Peyer's patch (tissue), 4 donors: Measurements from ENCODE around the gene SH3BP1. TPM values are rescaled to one million over a fixed set of nuclear protein-coding genes. Genes with fewer than 3 reads are reported as not detected.
"Not testable (repeated sequence)": the region's sequence is repeated elsewhere in the genome, so short reads cannot be mapped to it uniquely, and the experiment has no call there.

Source experiments
- DNase-seq, 3 donors: peaks; one replicate each; pipeline ENCODE4 v3.0.0-alpha.2; 2017 to 2019
- H3K27ac ChIP-seq, 4 donors: fragments of 200-600 bp; sonication (generic); one replicate each; pipeline ENCODE4 v1.5.1; 2016 to 2019
- H3K27me3 ChIP-seq, 2 donors: fragments of 200-600 bp; sonication (generic); one replicate each; pipeline ENCODE4 v1.5.1; 2019
- H3K36me3 ChIP-seq, 3 donors: fragments of 200-600 bp; sonication (generic); one replicate each; pipeline ENCODE4 v1.5.1; 2016 to 2019
- H3K4me1 ChIP-seq, 4 donors: fragments of 200-600 bp; sonication (generic); one replicate each; pipeline ENCODE4 v1.5.1; 2016 to 2019
- H3K4me3 ChIP-seq, 4 donors: fragments of 200-600 bp; sonication (generic); 1 replicate in 3 of 4; 2 replicates in 1 of 4; pipeline ENCODE4 v1.5.1; 2016 to 2019; ENCODE audit warnings: mild to moderate bottlenecking in 1 of 4
- H3K9me3 ChIP-seq, 4 donors: fragments of 200-600 bp; sonication (generic); one replicate each; pipeline ENCODE4 v1.5.1; 2016 to 2019; ENCODE audit warnings: mild to moderate bottlenecking in 1 of 4
- POLR2A ChIP-seq, 2 donors: fragments of 450-650 bp; IDR thresholded peaks; one replicate each; pipeline ENCODE4 v1.5.1; 2017; ENCODE audit warnings: antibody characterized with exemption in 2 of 2, mild to moderate bottlenecking in 2 of 2, moderate library complexity in 2 of 2
- total RNA-seq, 4 donors: library from RNA; depleted of rRNA; stranded (reverse); fragments of >200 nt; gene quantifications; one replicate each; pipeline ENCODE4 v1.1.0, GENCODE V29; 2016
- TF ChIP-seq, protein P1 (sequence below), 6 experiments: fragments of 450-650 bp in 4 of 6; fragments of 200-600 bp in 2 of 6; sonication (generic) in 1 of 6; IDR thresholded peaks; one replicate each; pipeline ENCODE4 v1.5.1; 2017 to 2019; ENCODE audit warnings: antibody characterized with exemption in 6 of 6, mild to moderate bottlenecking in 3 of 6, moderate library complexity in 1 of 6

SH3BP1 gene
- total RNA-seq, 4 donors from 2014 or later, result 55.0 to 135 (median 71.8) TPM

DNA sequence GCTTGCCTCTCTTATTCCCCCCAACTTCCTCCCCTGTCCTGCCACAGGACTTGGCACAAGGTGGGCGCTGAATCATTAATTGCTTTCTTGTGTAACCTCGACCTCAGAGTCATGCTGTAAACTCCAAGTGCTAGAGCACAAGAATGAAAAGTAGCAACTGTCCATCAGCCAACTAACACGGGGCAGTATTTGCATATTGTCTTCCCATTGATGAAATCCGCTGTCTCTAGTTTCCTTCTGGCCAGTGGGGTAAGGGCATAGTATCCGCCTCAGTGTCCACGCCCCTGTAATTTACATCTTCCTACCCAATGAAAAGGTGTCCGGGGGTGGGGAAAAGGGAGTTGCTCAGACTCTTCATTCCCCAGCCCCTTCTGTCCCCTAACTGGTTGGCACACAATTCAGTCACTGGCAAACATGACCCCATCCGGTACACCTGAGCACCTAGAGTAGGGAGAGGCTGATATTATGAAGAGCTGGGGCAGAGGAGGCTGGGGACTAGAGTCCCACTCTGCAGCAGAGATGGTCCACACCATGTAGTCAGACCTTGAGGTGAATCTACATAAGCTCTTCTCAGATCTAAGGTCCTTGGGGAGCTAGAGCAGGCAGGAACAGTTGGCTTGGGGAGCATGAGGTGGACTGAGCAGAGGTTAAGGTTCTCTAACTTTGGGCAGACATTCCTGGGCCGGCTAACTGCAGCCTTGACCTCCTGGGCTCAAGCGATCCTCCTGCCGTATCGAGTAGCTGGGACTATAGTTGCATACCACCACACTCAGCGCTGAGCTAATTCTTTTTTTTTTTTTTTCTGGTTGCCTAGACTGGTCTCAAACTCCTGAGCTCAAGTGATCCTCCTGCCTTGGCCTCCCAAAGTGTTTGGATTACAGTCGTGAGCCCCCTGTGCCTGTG, 37.7 kb upstream of the SH3BP1 start:
- H3K4me3 ChIP-seq, result peak overlapping the region in 2 of 4 donors; percentile 1 to 8

DNA sequence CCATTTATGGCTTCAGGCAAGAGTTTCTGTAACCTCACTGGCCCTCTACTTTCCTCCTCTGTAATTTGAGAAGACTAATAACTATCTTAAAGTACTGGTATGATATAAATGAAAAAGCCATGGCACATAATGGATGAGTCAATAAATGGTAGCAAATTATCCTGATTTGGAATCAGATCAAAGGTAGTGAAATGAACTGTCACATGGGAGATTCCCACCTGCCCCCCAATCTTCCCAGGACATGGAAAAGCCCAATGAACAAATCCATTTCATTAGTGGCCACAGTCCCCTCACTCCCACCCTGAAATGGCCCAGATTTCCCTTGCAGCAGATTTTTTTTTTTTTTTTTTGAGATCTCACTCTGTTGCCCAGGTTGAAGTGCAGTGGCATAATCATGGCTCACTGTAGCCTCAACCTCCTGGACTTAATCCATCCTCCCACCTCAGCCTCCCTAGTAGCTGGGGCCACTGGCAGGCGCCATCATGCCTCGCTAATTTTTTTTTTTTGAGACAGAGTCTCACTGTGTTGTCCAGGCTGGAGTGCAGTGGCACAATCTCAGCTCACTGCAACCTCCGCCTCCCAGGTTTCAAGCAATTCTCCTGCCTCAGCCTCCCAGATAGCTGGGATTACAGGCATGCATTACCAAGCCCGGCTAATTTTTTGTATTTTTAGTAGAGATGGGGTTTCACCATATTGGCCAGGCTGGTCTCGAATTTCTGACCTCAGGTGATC, 36.8 kb upstream of the SH3BP1 start:
- H3K9me3 ChIP-seq, H3K27me3 ChIP-seq, H3K4me3 ChIP-seq, DNase-seq, H3K27ac ChIP-seq, H3K36me3 ChIP-seq: not testable (repeated sequence)
- peaks cover 0 to 21% (median under 1%) of the 10 kb centered on the region in 4 donors for H3K4me1 ChIP-seq

More for the DNA sequence above, 37.7 kb upstream of the SH3BP1 start:
- H3K27ac ChIP-seq, result peak overlapping the region in 3 of 4 donors; percentile 63 to 86 (median 77)
- H3K27me3 ChIP-seq, result no peaks in the 10 kb centered on the region
- TF ChIP-seq, protein P1, sequence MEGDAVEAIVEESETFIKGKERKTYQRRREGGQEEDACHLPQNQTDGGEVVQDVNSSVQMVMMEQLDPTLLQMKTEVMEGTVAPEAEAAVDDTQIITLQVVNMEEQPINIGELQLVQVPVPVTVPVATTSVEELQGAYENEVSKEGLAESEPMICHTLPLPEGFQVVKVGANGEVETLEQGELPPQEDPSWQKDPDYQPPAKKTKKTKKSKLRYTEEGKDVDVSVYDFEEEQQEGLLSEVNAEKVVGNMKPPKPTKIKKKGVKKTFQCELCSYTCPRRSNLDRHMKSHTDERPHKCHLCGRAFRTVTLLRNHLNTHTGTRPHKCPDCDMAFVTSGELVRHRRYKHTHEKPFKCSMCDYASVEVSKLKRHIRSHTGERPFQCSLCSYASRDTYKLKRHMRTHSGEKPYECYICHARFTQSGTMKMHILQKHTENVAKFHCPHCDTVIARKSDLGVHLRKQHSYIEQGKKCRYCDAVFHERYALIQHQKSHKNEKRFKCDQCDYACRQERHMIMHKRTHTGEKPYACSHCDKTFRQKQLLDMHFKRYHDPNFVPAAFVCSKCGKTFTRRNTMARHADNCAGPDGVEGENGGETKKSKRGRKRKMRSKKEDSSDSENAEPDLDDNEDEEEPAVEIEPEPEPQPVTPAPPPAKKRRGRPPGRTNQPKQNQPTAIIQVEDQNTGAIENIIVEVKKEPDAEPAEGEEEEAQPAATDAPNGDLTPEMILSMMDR (IDR thresholded peaks at IDR 0.05), result no peak
- peak in 1 of 2 donors; percentile 34 for TF ChIP-seq POLR2A (IDR thresholded peaks at IDR 0.05)
- peaks cover 0 to 12% (median 0%) of the 10 kb centered on the region in 4 donors for H3K4me1 ChIP-seq
- no peaks in the 10 kb centered on the region for H3K9me3 ChIP-seq
- DNase-seq, result peak in 2 of 3 donors; percentile 64 to 72
- no peaks in the 10 kb centered on the region for H3K36me3 ChIP-seq

DNA sequence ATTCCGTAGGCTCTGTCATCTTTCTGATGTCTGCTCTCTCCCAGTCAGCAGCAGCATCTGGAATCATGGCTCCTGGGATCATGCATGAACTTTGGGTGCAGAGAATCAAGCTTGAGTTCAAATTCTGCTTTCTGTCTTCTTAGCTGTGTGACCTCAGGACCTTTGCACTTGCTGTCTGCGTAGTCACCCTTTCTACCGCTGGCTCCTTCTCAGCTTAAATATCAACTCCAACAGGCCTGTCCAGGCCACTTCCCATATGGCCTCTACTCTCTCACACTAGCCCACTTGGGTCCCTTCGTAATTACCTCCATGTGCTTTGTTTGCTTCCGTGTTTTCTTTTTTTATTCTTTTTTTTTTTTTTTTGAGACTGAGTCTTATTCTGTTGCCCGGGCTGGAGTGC, 35.4 kb upstream of the SH3BP1 start:
- no peak for DNase-seq
- Histone ChIP-seq H3K27me3 (no peaks in the 10 kb centered on the region), H3K4me1 (peaks cover 0 to 24% (median 2%) of the 10 kb centered on the region in 4 donors), H3K4me3 (no peak overlapping the region), H3K36me3 (no peaks in the 10 kb centered on the region), H3K9me3 (no peaks in the 10 kb centered on the region), H3K27ac (no peak overlapping the region)
- no peak for TF ChIP-seq POLR2A (IDR thresholded peaks at IDR 0.05)
- TF ChIP-seq, protein P1 (IDR thresholded peaks at IDR 0.05), result no peak

DNA sequence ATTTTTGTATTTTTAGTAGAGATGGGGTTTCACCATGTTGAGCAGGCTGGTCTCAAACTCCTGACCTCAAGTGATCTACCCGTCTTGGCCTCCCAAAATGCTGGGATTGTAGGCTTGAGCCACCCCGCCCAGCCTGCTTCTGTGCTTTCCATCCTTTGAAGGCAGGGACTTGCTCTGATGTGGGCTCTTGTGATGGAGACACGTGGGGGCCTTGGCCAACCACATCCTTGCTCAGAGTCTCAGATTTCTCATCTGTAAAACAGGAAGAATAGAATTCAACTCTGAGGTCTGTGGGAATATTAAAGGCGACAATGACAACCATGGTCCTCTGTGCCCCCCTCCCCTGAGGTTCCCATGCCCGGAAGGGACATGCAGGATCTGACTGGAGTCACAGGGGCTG, 34.6 kb upstream of the SH3BP1 start:
- Histone ChIP-seq H3K4me3 (no peak overlapping the region), H3K4me1 (peaks cover 0 to 28% (median 7%) of the 10 kb centered on the region in 4 donors), H3K27ac (peak overlapping the region in 1 of 4 donors; percentile 42), H3K36me3 (no peaks in the 10 kb centered on the region), H3K9me3 (no peaks in the 10 kb centered on the region), H3K27me3 (no peaks in the 10 kb centered on the region)
- peak in 2 of 3 donors; percentile 69 to 73 for DNase-seq
- TF ChIP-seq POLR2A (IDR thresholded peaks at IDR 0.05), result no peak
- TF ChIP-seq, protein P1 (IDR thresholded peaks at IDR 0.05), result no peak

DNA sequence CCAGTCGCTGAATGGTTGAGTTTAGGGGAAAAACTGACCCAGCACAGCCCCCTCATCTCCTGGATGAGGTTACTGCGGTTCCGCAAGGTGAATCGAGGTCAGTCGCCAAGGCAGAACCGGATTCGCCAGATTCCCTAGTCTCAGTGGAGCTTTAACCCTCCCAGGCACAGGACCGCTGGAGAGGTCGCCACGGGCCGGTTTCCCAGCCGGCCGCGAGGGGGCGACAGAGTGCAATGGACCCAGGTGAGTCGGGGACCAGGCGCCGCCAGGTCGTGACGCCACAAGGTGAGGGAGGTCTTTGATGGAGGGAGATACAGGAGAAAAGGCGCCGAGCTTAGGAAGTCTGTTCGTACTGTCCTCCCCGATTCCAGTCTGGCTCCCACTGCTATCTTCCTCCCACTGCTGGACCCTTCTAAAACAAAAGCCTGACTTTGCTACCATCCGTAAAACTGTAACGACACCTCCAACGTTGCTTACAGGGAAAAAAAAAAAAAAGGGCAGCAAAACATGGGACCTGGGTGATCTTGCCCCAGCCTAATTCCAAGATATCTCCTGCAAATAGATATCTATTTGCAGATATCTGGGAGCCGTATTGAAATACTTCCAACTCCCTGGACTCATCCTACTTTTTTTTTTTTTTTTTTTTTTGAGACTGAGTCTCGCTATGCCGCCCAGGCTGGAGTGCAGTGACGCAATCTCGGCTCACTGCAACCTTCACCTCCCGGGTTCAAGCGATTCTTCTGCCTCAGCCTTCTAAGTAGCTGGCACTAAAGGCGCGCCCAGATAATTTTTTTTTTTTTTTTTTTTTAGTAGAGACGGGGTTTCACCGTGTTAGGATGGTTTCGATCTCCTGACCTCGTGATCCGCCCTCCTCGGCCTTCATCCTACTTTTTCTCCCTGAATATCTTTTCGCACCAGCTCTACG, 32.2 kb upstream of the SH3BP1 start:
- Histone ChIP-seq H3K36me3 (no peaks in the 10 kb centered on the region), H3K9me3 (no peaks in the 10 kb centered on the region), H3K27me3 (no peaks in the 10 kb centered on the region), H3K27ac (peak overlapping the region; percentile 95 to 98 (median 96)), H3K4me1 (peaks cover 0 to 36% (median 14%) of the 10 kb centered on the region in 4 donors), H3K4me3 (peak overlapping the region; percentile 86 to 100 (median 94))
- TF ChIP-seq, protein P1 (IDR thresholded peaks at IDR 0.05), result peak; percentile 95 to 99 (median 98)
- peak in 1 of 2 donors; percentile 10 for TF ChIP-seq POLR2A (IDR thresholded peaks at IDR 0.05)
- DNase-seq, result peak; percentile 93 to 97 (median 96)
